Prostate gland (tissue), 2 donors: ENCODE data around the gene DCDC1.

Experiments
- POLR2A ChIP-seq: fragments of 450-650 bp; IDR thresholded peaks from one replicate; pipeline ENCODE4 v1.6.1; 2016; ENCODE audit warnings: antibody characterized with exemption, mild to moderate bottlenecking
- POLR2AphosphoS5 ChIP-seq: sonication (generic); formaldehyde crosslinking; IDR thresholded peaks from one replicate; pipeline ENCODE4 v1.6.1; 2017; ENCODE audit warnings: antibody characterized with exemption
- TF ChIP-seq, protein P1 (sequence below), 4 experiments: fragments of 200-600 bp in 2 of 4; fragments of 450-650 bp in 2 of 4; sonication (generic) in 2 of 4; IDR thresholded peaks; 1 replicate in 3 of 4; 2 replicates in 1 of 4; pipeline ENCODE4 v1.5.1; 2016 to 2019; ENCODE audit warnings: antibody characterized with exemption in 4 of 4, mild to moderate bottlenecking in 2 of 4, moderate library complexity in 2 of 4

- TF ChIP-seq, protein P1, sequence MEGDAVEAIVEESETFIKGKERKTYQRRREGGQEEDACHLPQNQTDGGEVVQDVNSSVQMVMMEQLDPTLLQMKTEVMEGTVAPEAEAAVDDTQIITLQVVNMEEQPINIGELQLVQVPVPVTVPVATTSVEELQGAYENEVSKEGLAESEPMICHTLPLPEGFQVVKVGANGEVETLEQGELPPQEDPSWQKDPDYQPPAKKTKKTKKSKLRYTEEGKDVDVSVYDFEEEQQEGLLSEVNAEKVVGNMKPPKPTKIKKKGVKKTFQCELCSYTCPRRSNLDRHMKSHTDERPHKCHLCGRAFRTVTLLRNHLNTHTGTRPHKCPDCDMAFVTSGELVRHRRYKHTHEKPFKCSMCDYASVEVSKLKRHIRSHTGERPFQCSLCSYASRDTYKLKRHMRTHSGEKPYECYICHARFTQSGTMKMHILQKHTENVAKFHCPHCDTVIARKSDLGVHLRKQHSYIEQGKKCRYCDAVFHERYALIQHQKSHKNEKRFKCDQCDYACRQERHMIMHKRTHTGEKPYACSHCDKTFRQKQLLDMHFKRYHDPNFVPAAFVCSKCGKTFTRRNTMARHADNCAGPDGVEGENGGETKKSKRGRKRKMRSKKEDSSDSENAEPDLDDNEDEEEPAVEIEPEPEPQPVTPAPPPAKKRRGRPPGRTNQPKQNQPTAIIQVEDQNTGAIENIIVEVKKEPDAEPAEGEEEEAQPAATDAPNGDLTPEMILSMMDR (IDR thresholded peaks at IDR 0.05): no peak
- TF ChIP-seq POLR2AphosphoS5: peak; percentile 85
- peak; percentile 25 for TF ChIP-seq POLR2A
Measured at GRCh38 chr11:31369348-31370329, at the start of gene DCDC1, which contains the start of gene DNAJC24.
